Measurements from ENCODE around the gene TMEM101. TPM values are rescaled to one million over a fixed set of nuclear protein-coding genes. Genes with fewer than 3 reads are reported as not detected.

Gene TMEM101
- total and polyA plus RNA-seq, 2 donors (not counting 3 experiments of a cell fraction or from before 2014, with no cell fraction given): 30.4 to 60.2 TPM

DNA sequence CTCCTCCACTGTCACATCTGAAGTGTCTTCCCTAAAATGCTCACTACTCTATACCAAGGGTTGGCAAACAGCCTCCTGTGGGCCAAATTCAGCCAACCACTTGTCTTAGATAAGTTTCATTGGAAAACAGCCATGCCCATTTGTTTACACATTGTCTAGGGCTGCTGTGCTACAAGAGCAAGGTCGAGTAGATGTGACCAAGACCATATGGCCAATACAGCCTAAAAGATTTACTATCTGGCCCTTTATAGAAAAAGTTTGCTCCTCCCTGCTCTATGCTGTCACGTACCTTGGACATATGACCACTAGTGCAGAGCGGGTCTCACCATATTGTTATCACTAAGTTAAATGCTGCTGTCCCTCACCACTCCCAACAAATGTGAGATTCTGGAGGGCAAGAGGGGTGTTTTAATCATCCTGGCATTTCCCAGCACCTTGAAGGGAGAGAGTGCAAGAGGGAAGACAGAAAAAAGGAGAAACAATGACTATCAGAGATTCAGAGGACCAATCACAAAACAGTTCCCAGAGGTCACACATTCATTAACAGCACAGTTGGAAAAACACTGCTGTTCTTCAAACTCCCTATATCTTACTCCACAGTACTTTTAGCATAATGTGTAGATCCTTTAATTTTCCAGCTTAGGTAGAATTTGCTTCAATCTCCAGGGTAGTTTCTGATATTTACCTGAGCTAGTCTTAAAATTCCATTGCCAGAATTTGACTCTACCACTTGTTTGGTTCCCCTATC lies 38.5 kb upstream of the TMEM101 start:
- Histone ChIP-seq H2AFZ (ENCODE audit: low read depth, low read length) (no peak overlapping the region), H3K4me1 (ENCODE audit: control insufficient read depth, extremely low read depth, insufficient read depth, low read length) (no peaks in the 10 kb centered on the region), H3K27ac (ENCODE audit: insufficient read depth, low read depth, low read length) (no peak overlapping the region), H4K20me1 (replicated peaks; ENCODE audit: control insufficient read depth, extremely low read depth, insufficient read depth, low read length) (peaks cover 4% of the 10 kb centered on the region), H3K4me2 (ENCODE audit: insufficient read depth, low read length) (no peak overlapping the region), H3K9me1 (replicated peaks; ENCODE audit: control insufficient read depth, extremely low read depth, insufficient read depth, low read length) (no peaks in the 10 kb centered on the region), H3K27me3 (ENCODE audit: control insufficient read depth in 2 of 2, insufficient read depth in 2 of 2, low read length in 2 of 2) (no peaks in the 10 kb centered on the region), H3K36me3 (ENCODE audit: control insufficient read depth in 2 of 2, extremely low read depth in 1 of 2, insufficient read depth in 2 of 2, low read length in 2 of 2) (peaks cover 9 to 33% of the 10 kb centered on the region in 2 experiments), H3K4me3 (replicated peaks in 1 of 3; ENCODE audit: insufficient read depth in 1 of 3, low read depth in 1 of 3, low read length in 3 of 3) (no peak overlapping the region), H3K9ac (replicated peaks; ENCODE audit: extremely low read depth, insufficient read depth, low read length) (no peak overlapping the region), H3K79me2 (ENCODE audit: control insufficient read depth, insufficient read depth, low read length) (peaks cover 78% of the 10 kb centered on the region), H3K9me3 (replicated peaks; ENCODE audit: control insufficient read depth, insufficient read depth, low read length) (no peaks in the 10 kb centered on the region)
- ChIA-PET POLR2A (interaction anchor here (0.5 kb wide), 1 partner anchor 11 kb away, joined by 4 read pairs; no protein-coding TSS in a partner anchor), CTCF (interaction anchor here (0.7 to 1.6 kb wide), 3 partner anchors 12 to 70 kb away, joined by 3 to 4 read pairs (median 3); partner anchors contain the start of gene HDAC5)
- DNase-seq (ENCODE audit: low read depth, low spot score) (no peak), FAIRE-seq (no peak)
- BruUV-seq (replicated peaks): no TSS peak
- dilution Hi-C loops (cut with MboI; ENCODE audit: extremely low pct_ligation_motif_present, low sequenced_read_pairs) (no loop called here), intact Hi-C loops (cut with micrococcal nuclease) (no loop called here)
- TF ChIP-seq EZH2 (IDR thresholded peaks at IDR 0.05; ENCODE audit: borderline replicate concordance, low read depth, low read length, severe bottlenecking): no peak
- no peak for TF ChIP-seq POLR2A (IDR thresholded peaks at IDR 0.05; ENCODE audit: low read depth, low read length)
- no peak for TF ChIP-seq MYC (IDR thresholded peaks at IDR 0.05; ENCODE audit: low read depth, low read length)
- no peak for TF ChIP-seq GATA2 (IDR thresholded peaks at IDR 0.05; ENCODE audit: insufficient read depth, insufficient read length, low read depth, low read length)
- TF ChIP-seq JUN (IDR thresholded peaks at IDR 0.05; ENCODE audit: borderline replicate concordance, insufficient read depth, insufficient read length, low read depth): no peak
- TF ChIP-seq POLR2AphosphoS5 (IDR thresholded peaks at IDR 0.05; ENCODE audit: insufficient read depth, low read depth, low read length): no peak

Data from endothelial cell of umbilical vein (primary cell).